CMK (cell line): ENCODE measurements around the gene EVA1B.

Experiments used
- DNase-seq: peaks from one replicate; pipeline ENCODE4 v3.0.0-alpha.2; 2010; ENCODE audit warnings: low read depth

EVA1B gene, protein sequence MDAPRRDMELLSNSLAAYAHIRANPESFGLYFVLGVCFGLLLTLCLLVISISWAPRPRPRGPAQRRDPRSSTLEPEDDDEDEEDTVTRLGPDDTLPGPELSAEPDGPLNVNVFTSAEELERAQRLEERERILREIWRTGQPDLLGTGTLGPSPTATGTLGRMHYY

DNA sequence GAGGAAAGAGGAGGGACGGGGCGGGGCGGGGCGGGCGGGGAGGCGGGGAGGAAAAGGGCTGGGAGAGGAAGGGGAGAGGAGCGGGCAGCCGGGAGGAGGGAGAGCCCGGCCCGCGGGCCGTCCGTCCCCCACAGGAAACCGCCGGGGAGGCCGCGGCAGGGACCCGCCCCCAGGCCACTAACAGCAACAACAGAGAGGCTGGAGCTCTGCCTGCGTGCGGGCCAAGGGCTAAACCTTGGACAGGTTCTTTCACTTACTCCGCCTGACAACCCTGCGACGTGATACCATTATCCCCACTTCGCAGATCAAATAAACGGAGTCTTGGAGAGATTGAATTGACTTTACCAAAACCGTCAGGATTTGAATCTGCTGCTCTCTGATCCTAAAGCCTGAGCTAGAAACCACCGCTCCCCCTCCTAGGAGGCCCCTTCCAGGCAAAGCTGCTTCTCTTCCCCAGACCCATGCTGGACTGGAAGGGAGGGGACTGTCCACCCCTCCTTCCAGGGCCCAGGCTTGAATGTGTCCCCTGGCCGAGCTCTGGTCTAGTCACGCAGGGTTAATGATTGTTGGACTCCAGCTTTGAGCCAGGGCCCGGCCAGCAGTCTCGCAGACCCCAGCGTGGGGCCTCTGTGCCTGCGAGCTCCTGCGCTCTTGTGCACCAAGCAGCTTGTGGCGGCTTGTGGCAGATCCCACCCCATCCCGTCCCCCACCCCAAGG is at the start of gene EVA1B:
TSS of gene EVA1B (minus strand) at position 10 of the 717 bp plus-strand sequence. CDS start 608 bp downstream, outside the sequence.
- DNase-seq = no peak

DNA sequence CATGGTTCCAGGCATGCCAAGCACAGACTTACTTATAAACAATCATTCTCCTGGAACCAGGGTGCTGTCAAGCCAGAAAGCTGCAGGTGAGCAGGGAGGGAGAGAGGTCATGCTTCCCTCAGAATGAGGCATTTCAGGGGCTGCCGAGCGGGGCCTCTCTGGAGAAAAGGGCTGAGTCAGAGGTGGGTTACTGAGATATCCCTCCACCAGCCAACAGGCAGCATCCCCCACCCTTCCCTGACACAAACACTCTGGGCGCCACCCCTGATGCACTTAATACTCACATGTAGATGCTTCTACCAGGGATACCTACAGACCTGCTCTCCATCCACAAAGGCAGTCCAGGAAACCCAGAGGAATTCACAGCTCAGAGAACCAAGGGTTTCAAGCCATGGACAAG is 49.2 kb upstream of the EVA1B start:
- DNase-seq = no peak

DNA sequence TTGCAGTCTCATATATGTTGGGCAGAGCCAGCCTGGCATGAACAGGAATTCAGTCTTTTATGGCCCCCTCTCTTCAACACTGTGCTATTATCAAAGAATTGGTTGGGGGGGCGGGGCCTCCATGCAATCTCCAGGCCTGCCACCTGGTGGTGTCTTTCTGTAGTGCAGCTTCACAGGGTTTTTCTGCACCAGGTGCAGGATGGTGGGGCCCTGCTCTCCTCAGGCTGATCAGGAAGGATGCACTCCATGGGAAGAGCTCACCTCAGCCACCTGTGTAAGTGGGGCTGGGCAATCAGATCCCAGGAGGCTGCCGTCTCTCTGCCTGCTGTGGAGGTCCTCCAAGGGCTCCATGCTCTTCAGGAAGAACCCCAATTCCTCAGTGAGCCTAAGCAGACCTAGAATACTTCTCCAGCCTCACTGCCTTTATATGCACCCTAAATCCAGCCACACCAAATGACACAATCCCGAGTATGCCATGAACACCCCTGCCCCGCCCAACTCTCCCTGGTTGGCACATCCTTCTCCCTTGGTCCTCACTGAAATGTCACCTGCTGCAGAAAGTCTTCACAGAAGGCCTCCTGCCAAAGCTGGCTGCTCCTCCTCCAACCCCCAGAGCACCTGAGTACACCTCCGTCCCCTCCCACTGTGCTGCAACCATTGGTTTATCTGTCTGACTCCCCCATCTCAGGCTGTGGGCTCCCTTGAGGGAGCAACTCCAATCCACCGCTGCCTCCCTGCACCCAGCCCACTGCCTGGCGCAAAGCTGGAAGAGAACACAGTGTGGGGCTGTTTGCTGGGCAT is 45.8 kb upstream of the EVA1B start:
- DNase-seq = no peak

DNA sequence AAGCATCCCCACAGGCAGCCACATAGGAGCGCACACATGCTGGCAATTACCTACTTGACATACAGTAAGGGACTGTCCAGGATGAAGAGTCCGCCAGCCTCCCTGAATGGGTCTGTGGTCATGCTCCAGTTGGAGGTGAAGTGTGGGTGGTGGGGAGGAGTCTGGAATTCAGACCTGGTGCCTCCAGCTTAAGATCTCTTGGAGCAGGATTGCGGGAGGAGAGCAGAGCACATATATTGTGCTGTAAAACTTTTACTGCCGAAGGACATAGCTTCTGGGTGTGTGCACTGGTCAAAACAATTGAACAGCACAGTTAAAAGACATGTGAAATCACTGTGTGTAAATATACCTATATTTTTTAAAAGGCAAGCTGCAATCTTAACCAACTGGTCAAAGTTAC is 44.4 kb upstream of the EVA1B start:
- DNase-seq = no peak

DNA sequence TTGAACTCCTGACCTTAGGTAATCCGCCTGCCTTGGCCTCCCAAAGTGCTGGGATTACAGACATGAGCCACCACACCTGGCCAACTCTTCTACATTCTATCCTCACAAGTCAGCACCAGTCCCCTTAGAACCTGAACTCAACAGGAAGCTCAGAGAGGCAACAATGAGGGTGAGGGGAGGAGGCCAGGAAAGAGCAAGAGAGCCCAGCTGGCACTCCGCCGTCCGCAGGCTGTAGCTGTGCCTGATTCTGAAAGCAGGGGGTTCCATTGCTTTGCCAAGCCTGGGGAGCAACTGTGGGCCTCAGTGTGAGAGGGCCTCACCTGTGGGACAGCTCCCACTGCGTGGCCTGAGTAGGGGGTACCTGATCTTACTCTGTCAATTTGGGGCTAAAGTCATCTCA is 43.6 kb upstream of the EVA1B start:
- DNase-seq = no peak

DNA sequence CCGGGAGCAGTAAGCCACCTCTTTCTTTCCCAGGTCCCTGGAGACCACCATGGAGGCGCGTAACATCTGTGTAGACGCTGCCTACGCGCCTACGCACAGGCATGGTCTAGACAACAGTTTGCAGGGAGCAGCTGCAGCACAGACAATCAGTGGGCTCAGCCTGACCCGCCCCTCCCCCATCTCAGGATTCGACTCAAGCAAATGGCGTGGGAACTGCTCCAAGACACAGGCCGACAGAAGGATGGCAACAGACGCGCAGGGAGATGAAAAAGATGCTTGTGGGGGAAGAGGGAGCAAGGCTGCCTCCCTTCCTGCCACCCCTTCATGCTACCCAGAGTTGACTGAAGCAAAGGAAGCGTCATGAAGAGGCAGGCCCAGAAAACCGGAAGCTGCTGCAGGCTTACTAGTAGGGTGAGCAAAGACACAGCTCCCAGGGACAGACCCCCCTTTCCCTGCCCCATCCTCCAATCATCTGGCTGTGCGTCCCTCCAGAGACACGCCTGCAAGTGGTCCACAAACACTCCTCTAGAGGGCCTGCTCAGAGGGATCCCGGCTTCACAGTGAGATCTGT is 42.7 kb upstream of the EVA1B start:
- no peak for DNase-seq

DNA sequence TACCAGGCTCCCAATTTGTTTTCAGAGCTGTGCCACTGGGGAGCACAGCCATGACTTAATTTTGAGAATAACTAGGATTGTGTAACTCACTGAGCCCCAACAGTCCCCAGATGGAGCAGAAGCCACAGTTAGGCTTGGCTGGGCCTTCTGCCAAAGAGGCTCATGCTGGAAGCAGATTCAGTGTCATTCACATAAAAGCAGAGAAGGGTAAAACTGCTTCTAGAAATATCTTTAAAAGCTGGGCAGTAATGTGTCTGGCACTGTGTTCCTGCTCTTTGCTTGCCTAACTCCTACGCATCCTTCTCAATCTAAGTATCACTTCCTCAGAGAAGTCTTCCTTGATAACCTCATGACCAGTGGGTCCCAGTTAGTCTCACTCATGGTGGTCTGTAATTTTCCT is 41.9 kb upstream of the EVA1B start:
- DNase-seq = no peak

DNA sequence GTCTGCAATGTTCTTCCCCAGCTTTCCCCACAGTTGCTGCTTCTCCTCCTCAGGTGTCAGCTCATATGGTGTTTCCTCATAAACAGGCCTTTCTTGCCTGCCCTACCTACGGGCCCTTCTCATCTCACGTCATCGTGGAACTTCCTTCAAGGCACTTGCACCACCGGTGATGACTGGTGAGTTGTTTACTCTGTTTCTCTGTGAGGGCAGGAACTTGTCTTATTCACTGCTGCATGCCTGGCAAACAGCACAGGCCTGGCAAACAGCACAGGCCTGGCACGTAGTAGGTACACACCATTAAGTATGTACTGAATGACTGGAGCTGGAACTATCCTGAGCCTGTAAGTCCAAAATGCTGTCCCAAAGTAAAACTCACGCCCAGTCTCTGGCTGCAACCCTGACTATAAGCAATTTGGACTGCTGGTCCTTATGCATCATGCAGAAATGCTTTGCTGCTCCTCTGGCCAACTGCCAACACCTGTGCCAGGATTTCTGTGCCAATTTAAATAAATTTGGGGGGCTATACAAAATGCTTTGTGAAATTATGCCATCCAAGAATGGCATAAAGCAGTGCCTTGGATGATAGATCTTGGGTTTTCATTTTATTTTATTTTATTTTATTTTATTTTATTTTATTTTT is 36.6 kb upstream of the EVA1B start:
- no peak for DNase-seq

DNA sequence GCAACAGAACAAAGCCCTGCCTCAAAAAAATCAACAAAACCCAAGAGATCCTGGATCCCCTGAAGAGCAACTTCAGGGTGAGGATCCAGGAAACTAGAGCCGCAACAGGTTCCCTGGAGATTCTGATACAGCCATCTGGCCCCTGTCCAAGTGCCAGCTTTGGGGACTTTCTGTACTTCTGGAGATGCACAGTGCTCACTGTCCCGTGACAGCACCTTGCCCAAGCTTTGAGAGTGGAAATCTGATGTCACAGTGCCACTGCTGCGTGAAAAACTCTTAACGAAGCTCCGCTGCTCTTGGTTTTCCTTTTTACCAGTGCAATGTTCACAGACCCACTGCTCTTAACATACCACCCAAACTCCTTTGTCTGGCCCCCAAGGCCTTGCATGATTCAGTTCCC is 35.9 kb upstream of the EVA1B start:
- DNase-seq = no peak

DNA sequence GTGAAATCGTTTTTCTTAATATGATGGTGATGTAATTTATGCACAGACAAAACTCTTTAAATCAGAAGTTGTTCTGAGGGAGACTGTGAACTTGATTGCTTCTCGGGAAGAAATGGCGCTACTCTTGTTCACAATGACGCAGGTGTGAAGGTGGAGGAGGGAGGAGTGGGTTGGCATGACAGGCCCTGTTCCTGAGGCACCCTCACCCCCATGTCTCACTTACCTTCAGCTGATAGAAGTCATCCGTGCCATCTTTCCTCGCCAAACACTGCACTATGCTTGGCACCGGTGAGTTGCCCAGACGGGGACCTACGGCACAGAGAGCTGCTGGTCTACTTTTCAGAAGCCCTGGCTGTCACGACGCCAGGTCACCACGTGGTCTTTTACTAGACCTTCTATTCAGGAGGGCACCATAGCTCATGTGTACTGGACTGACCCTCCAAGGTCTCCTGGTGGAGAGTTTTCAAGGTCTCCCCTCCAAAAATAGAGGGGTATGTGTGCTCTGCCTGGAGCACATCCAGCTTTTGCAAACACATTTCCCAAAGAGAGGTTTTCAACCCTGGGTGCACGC is 35.2 kb upstream of the EVA1B start:
- no peak for DNase-seq

DNA sequence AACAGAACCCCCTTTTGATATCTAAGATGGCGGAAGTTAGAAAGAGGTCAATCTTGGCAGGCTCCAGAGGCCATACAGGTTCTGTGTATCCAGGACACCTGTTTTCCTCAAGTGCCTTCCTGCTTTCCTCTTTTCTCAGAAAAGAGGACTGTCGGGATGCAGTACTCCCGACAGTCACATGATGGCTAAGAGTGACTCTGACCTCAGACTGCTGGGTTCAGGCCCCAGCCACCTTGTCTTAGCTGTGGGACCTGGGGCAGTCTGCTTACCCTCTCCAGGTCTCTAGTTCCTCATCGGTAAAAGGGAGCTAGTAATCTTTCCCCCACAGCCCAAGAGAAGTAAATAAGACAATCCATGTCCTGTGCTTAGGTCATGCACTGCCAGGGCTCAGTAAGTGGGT is 32.4 kb upstream of the EVA1B start:
- DNase-seq = no peak

DNA sequence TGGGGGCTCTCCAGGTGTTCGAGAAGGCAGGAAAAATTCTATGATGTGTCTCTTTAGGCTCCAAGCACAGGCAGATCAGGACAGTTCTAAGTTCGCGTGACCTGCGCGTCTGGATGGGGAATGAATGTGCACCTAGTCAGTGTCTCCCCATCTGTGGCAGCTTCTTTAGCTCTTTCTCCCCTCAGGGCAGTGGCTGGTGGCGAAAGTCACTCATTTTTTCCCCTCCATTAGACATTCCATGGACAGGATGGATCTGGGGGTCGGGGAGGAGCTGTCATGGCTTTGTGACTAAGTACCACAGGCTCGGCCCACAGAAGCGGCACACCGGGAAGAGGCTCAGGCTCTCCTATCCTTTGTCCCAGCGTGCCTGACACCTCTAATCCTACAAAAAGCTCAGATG is 31.0 kb upstream of the EVA1B start:
- DNase-seq = no peak

DNA sequence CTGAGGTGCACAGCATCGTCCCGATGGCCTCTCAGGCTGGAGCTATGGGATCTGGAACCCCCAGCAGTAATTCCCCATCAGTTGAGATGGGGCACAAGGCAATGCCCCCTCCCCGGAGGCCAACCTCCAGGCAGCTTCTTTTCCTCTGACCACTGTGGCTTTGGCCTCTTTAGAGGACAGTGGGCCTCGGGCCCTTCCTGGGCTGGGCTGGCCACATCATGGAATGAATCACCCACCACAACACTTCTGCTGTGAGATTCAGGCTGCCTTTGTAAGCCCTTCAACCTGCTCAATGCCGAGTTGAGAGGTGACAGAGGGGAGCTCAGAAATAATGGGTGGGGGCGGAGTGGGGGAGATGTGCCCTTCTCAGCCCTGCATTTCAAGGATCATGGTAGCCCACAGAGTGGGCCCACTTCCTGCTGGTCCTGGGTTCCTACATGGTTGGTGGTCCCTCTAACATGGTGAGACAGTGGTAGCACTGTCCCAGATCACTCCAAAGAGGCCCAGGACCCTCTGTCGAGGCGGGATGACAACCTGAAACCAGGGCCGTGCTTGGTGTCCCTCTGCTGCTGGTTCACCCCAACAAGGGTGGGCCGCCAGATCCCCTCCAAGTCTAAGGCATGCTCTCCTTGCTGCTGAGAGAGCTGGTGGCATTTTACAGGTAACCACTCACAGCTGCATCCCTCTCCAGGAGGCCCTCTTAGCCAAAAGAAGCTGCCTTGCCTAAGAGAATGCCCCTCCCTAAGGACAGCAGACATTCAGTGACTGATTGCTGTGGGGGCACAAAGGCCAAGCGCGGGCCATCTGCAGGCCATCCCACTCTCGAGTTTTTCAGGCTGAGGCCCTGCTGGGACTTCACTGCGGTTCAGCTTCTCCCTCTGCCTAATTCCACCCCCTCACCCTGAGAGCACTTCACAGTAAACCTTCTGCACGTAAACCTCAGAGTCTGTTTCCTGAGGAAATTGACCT is 29.7 kb upstream of the EVA1B start:
- DNase-seq = no peak

DNA sequence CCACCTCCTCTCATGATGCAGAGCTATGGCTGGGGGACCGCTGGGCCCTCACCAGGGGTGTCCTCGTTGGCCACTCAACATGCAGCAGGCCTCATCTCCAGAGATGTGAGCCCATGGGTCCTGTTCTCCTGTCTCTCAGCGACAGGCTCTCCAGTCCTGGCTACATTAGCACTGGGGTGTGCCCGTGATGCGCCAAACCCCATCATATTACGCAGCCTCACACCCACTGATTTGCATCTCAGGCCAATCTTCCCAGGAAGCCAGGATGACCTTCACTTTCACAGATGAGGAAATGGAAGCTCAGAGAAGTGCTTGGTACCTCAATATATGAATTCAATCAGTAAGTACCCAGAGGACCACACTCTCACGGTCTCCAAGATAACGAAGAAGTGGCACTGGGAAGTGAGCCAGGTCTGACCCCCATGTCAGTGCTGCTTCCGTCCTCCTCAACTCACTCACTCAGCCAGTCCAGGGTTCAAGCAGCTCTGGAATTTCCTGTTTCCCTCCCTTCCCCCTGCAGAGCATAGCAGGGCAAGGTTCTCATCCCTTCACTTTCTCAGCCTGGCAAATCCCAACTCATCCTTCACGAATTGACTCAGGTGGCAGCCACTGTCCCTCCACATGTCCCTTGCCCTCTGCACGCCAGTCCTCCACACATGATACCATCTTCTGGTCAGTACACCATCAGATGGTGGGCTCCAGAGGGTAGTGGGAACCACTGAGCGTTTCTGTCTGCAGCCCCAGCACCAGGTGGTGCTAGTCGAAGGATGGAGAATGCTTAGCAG is 28.9 kb upstream of the EVA1B start:
- no peak for DNase-seq

DNA sequence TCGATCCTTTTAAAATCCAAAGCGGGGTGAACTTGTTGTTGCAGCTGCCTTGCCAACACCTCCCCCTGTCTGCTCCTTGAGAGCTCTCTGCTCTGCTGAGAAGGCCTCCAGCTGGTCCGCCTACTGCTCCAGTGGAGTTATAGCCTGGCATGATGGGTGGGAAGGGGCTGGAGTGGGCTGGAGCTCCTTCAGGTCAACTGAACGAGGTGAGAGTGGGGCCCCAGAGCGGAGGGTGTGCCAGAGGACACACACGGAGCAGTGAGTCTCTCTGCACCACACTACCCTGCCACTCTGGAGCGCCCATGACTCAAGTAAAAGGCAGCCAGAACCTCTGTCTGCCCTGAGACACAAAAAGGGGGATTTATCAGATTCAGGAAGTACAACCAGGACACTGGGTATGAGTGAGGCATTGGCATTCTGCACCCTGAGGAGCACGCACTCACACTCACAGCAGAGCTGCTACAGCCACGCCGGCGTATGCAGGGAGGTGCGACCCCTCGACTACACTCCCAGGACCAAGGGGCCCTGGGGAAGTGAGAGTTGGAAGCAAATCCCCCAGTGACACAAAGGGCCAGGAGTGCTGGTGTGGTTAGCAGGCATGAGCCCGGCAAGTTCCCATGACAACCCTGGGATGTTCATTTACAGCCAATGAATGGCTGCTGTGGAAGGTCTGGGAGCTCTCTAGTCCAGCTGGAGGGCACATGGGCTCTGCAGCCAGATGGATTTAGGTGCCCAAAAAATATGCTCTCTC is 28.0 kb upstream of the EVA1B start:
- DNase-seq = no peak

DNA sequence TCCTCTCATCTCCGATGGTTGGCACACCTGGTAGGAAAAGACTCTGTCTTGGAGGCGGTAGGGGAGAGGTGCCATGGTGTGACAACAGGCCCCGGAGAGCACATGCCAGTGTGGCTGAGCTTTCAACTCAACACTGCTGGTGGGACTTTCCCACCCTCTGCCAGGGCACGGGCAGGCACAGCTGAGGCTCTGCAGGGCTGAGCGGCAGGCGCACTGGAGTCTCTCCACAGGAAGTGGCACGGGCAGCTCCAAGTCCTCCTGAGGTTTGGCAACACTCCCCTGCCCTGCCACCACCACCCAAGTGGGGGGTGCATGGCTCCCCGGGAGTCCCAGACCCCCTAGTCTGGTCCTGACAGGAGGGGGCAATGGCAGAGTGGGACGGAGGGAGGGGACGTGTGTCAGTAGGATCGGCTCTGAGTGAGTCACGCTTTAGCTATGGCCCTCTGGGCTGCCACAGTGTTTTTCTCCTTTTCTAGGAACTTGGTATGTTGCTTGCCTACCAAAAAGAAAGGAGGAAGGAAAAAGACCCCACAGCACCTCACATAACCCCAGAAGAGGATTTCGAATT is 27.3 kb upstream of the EVA1B start:
- DNase-seq = no peak

DNA sequence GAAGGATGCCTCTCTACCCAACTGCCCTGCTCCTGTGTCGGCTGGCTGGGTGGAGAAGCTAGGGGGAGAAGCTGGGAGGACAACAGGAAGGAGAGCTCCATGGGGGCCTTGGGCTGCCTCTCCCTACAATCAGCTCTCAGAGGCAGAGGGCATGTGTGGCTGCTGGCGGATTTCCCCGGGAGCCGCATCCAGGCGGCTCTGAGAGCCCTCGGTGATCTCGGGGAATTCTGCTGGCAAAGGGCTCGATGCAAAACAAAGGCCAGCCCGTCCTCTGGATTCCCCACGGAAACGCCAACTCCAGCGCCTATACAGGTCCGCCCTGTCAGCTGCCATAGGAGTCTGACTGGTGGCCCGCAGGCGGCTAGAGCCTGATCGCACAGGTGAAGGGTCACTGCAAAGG is 26.4 kb upstream of the EVA1B start:
- DNase-seq = no peak

DNA sequence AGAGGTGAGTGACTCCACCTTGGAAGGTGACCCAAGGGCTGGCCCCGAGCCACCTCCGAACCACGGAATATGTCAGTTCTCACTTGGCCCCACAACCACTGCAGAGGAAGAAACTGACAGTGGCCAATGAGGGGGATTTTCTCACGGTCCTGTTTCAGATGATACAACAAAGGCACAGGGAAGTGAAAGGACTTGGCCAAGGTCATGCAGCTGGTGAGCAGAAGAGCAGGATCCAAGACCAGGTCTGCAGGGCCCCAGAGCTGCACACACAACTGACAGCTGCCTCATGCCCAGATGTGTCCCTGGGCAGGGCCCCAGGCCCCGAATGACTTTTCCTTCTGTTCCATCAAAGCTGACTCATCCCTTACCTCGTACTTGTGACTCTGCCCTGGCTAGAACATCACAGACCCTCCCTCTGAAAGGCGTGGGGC is 25.8 kb upstream of the EVA1B start:
- DNase-seq = no peak
